Thyroid gland (tissue), 4 donors: Measurements from ENCODE around the gene NPS. TPM values are rescaled to one million over a fixed set of nuclear protein-coding genes. Genes with fewer than 3 reads are reported as not detected.

Source experiments
- DNase-seq, 2 donors: peaks; one replicate each; pipeline ENCODE4 v3.0.0-alpha.2; 2019
- H3K27ac ChIP-seq, 3 donors: fragments of 200-600 bp; sonication (generic); 1 replicate in 2 of 3; 2 replicates in 1 of 3; pipeline ENCODE4 v1.5.1; 2016 to 2019; ENCODE audit warnings: mild to moderate bottlenecking in 1 of 3, moderate library complexity in 1 of 3
- H3K27me3 ChIP-seq: fragments of 200-600 bp; sonication (generic); one replicate; pipeline ENCODE4 v1.5.1; 2019
- H3K36me3 ChIP-seq, 2 donors: fragments of 200-600 bp; sonication (generic); one replicate each; pipeline ENCODE4 v1.5.1; 2016 to 2019
- H3K4me1 ChIP-seq, 2 donors: fragments of 200-600 bp; sonication (generic); one replicate each; pipeline ENCODE4 v1.5.1; 2017 to 2019
- H3K4me3 ChIP-seq, 3 donors: fragments of 200-600 bp; sonication (generic); replicated peaks in 1 of 3; 1 replicate in 2 of 3; 2 replicates in 1 of 3; pipeline ENCODE4 v1.5.1; 2016; ENCODE audit warnings: mild to moderate bottlenecking in 1 of 3
- H3K9me3 ChIP-seq: fragments of 200-600 bp; sonication (generic); one replicate; pipeline ENCODE4 v1.5.1; 2017
- POLR2A ChIP-seq, 2 donors: fragments of 450-650 bp; IDR thresholded peaks; one replicate each; pipeline ENCODE4 v1.6.1; 2017; ENCODE audit warnings: antibody characterized with exemption in 2 of 2, mild to moderate bottlenecking in 2 of 2, moderate library complexity in 1 of 2
- WGBS, 2 donors: methylation state at CpG; one replicate each; pipeline ENCODE4 v1.1.5; 2017; 5-methylcytosine and 5-hydroxymethylcytosine counted together
- intact Hi-C: fragments of 100-400 bp; cut with DNase I; formaldehyde crosslinking; loops from one replicate; pipeline ENCODE4 v1.15.1; 2023
- total RNA-seq, 4 donors: library from RNA; depleted of rRNA; stranded (reverse); fragments of >200 nt; gene quantifications; one replicate each; pipeline ENCODE4 v1.2.3, GENCODE V29; 2016
- TF ChIP-seq, protein P1 (sequence below), 6 experiments: fragments of 200-600 bp in 3 of 6; fragments of 450-650 bp in 3 of 6; sonication (generic) in 3 of 6; IDR thresholded peaks; one replicate each; pipeline ENCODE4 v1.5.1; 2016 to 2019; ENCODE audit warnings: antibody characterized with exemption in 6 of 6, mild to moderate bottlenecking in 2 of 6, inconsistent platforms in 1 of 6, moderate library complexity in 1 of 6

Gene NPS
- total RNA-seq, 4 donors from 2014 or later, result not detected

DNA sequence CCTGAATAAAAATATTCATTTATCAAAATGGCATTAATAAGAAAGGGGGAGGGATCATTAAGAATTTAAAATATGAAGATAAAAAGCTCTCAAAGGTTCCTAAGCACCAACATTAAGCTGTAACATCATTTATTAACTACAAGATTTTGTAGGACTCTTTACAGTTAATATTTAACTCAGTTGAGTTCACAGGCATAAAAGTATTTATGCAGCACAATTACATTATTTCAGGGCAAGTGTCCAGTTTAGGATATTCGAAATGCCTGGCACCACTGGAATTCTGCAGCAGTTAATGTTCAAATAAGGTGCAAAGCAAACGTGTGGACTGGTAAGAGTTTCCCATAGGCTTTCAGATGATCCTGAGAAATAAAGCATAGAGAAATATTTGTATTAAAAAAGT, 30.5 kb downstream of the NPS start:
- Histone ChIP-seq H3K27ac (no peak overlapping the region), H3K36me3 (no peaks in the 10 kb centered on the region), H3K27me3 (no peaks in the 10 kb centered on the region), H3K4me3 (no peak overlapping the region), H3K9me3 (no peaks in the 10 kb centered on the region), H3K4me1 (peaks cover 0 to 10% of the 10 kb centered on the region in 2 donors)
- intact Hi-C loops, result no loop called here
- no peak for TF ChIP-seq POLR2A (IDR thresholded peaks at IDR 0.05)
- TF ChIP-seq, protein P1, sequence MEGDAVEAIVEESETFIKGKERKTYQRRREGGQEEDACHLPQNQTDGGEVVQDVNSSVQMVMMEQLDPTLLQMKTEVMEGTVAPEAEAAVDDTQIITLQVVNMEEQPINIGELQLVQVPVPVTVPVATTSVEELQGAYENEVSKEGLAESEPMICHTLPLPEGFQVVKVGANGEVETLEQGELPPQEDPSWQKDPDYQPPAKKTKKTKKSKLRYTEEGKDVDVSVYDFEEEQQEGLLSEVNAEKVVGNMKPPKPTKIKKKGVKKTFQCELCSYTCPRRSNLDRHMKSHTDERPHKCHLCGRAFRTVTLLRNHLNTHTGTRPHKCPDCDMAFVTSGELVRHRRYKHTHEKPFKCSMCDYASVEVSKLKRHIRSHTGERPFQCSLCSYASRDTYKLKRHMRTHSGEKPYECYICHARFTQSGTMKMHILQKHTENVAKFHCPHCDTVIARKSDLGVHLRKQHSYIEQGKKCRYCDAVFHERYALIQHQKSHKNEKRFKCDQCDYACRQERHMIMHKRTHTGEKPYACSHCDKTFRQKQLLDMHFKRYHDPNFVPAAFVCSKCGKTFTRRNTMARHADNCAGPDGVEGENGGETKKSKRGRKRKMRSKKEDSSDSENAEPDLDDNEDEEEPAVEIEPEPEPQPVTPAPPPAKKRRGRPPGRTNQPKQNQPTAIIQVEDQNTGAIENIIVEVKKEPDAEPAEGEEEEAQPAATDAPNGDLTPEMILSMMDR (IDR thresholded peaks at IDR 0.05), result no peak
- no peak for DNase-seq
- 55 to 58% methylated on average over 2 of the region's 2 CpGs for WGBS, 2 donors

DNA sequence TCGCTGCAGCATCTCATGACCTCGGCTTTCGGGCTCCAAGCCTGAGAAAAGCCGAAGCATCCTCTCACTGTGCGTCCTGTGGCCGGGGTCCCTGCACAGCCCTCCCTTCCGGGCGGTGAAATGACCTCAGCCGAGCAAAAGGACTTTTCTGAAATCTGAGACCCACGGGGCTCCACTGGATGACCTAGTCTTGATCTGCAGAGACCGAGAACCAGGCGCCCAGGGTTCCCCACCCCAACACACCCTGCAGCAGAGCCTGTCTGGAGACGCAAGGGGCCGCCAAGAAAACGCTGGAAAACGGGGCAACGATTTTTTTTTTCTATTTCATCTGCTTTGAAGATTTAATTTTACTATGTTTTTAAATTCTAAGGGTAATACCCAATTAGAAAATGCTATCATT, 31.7 kb downstream of the NPS start:
- Histone ChIP-seq H3K4me1 (peaks cover 0 to 10% of the 10 kb centered on the region in 2 donors), H3K4me3 (no peak overlapping the region), H3K27ac (no peak overlapping the region), H3K27me3 (no peaks in the 10 kb centered on the region), H3K36me3 (no peaks in the 10 kb centered on the region), H3K9me3 (no peaks in the 10 kb centered on the region)
- 72 to 77% methylated on average over 17 of the region's 17 CpGs for WGBS, 2 donors
- intact Hi-C loops, result no loop called here
- TF ChIP-seq, protein P1 (IDR thresholded peaks at IDR 0.05), result no peak
- TF ChIP-seq POLR2A (IDR thresholded peaks at IDR 0.05), result no peak
- no peak for DNase-seq

DNA sequence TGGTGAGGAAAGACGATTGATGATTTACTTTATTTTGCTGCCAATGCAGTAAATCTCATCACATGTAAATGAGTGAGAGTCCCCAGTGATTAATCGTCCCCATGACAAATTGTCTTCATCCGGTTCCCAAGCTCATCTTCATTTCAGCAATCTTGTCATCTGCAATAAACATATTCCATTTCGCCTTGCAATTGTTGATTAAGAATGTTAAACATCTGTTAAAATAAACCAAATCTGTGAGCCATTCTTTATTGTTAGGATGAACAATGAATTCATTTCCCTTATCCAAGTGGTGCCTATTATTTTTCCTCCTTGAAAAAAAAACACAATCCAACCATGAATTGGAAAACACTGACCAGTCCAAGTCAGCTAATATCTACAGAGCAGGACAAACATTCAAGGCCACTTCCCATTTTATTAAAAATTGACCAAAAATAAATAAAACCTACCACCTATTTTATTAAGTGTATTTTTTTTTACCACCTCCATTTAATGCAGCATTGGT, 36.5 kb downstream of the NPS start:
- H3K4me1 ChIP-seq, result no peaks in the 10 kb centered on the region
- no peak overlapping the region for H3K4me3 ChIP-seq
- no peaks in the 10 kb centered on the region for H3K27me3 ChIP-seq
- H3K27ac ChIP-seq, result no peak overlapping the region
- intact Hi-C loops, result no loop called here
- no peak for DNase-seq
- WGBS, 2 donors, result 76 to 85% methylated on average over 4 of the region's 4 CpGs
- no peaks in the 10 kb centered on the region for H3K9me3 ChIP-seq
- no peaks in the 10 kb centered on the region for H3K36me3 ChIP-seq
- no peak for TF ChIP-seq POLR2A (IDR thresholded peaks at IDR 0.05)
- TF ChIP-seq, protein P1 (IDR thresholded peaks at IDR 0.05), result no peak

DNA sequence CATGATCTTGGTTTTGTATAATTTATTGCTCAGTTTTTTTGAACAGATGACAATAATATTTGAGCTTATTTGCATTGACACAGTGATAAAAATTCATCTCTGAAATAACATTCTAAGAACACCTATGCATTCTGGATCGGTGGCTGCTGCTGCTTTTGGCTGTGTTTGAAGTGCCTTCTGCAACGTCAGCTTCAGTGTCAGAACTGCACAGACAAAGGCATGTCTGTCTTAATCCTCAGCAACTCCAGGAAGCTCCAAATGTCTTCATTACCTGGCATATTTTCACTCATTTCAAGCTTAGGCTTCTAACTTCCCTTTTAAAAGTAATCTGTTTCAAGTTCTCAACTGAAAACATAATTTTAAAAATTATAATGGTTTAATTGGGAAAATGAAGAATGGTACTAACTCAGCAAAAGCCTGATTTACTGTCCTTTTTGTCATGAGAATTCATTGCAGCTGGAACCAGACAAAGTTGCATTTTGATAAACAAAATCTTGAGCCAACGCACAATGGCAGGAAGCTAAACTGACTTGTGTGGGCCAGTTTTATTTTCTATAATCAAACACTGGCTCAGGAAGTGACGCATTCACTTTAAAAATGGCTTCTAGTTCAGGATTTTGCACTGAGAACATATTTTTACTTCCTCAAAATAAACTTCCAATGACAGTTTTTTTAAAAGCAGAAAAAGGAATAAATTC, 38.7 kb downstream of the NPS start:
- Histone ChIP-seq H3K9me3 (no peaks in the 10 kb centered on the region), H3K27me3 (no peaks in the 10 kb centered on the region), H3K4me3 (no peak overlapping the region), H3K36me3 (no peaks in the 10 kb centered on the region), H3K4me1 (no peaks in the 10 kb centered on the region), H3K27ac (no peak overlapping the region)
- TF ChIP-seq, protein P1 (IDR thresholded peaks at IDR 0.05), result no peak
- TF ChIP-seq POLR2A (IDR thresholded peaks at IDR 0.05), result no peak
- intact Hi-C loops, result no loop called here
- 43 to 48% methylated on average over 4 of the region's 4 CpGs for WGBS, 2 donors
- DNase-seq, result no peak

DNA sequence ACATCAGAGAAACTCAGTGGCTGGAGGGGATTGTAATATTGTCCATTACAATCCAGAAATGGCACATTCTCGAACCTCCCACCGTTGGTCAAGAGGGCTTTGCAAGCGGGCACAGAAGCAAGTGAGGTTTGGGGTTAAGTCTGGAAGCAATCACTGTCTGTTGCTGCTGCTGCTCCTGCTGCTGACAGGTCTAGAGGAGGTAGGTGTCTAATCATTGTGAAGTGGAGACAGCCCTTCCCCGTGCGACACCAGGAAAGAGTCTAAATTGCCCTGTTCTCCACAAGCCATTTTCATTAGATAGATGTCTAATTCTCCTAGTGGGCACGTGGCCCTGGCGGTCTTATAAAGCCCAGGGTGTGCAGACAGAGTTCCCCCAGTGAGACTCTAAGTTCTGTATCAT, 43.5 kb downstream of the NPS start:
- H3K9me3 ChIP-seq, result no peaks in the 10 kb centered on the region
- DNase-seq, result no peak
- intact Hi-C loops, result no loop called here
- H3K36me3 ChIP-seq, result no peaks in the 10 kb centered on the region
- no peak overlapping the region for H3K4me3 ChIP-seq
- TF ChIP-seq, protein P1 (IDR thresholded peaks at IDR 0.05), result no peak
- TF ChIP-seq POLR2A (IDR thresholded peaks at IDR 0.05), result no peak
- H3K27ac ChIP-seq, result no peak overlapping the region
- WGBS, 2 donors, result 78% methylated on average over 7 of the region's 7 CpGs
- no peaks in the 10 kb centered on the region for H3K27me3 ChIP-seq
- H3K4me1 ChIP-seq, result no peaks in the 10 kb centered on the region
